GM12874 (cell line): ENCODE data around the gene TRIM72.

Experiments
- TF ChIP-seq, protein P1 (sequence below): IDR thresholded peaks from 2 replicates; pipeline ENCODE4 v1.5.1; 2011; ENCODE audit warnings: low read depth, mild to moderate bottlenecking, control low read depth, low read length, moderate library complexity; ENCODE audit not compliant: insufficient read depth

Gene TRIM72

GRCh38 chr16:31225193-31225592 lies 11.3 kb downstream of the TRIM72 start:
- TF ChIP-seq, protein P1, sequence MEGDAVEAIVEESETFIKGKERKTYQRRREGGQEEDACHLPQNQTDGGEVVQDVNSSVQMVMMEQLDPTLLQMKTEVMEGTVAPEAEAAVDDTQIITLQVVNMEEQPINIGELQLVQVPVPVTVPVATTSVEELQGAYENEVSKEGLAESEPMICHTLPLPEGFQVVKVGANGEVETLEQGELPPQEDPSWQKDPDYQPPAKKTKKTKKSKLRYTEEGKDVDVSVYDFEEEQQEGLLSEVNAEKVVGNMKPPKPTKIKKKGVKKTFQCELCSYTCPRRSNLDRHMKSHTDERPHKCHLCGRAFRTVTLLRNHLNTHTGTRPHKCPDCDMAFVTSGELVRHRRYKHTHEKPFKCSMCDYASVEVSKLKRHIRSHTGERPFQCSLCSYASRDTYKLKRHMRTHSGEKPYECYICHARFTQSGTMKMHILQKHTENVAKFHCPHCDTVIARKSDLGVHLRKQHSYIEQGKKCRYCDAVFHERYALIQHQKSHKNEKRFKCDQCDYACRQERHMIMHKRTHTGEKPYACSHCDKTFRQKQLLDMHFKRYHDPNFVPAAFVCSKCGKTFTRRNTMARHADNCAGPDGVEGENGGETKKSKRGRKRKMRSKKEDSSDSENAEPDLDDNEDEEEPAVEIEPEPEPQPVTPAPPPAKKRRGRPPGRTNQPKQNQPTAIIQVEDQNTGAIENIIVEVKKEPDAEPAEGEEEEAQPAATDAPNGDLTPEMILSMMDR = no peak

DNA sequence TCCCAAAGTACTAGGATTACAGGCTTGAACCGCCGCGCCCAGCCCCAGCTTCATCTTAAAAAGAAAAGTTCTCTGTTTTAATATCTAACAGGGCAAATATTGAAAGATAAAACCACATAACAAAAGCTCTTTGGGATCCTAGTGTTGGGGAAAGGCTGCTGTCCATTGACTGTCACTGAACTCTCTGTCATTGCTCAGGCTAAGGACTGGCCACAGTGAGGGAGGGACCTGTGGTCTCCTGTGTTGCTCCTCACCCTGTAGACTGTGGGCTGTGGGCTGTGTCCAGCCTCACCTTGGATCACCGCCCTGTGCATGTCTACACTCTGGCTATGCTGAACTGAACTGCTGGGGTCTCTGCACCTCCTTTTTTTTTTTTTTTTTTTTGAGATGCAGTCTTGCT lies 14.3 kb downstream of the TRIM72 start:
- TF ChIP-seq, protein P1 = no peak

DNA sequence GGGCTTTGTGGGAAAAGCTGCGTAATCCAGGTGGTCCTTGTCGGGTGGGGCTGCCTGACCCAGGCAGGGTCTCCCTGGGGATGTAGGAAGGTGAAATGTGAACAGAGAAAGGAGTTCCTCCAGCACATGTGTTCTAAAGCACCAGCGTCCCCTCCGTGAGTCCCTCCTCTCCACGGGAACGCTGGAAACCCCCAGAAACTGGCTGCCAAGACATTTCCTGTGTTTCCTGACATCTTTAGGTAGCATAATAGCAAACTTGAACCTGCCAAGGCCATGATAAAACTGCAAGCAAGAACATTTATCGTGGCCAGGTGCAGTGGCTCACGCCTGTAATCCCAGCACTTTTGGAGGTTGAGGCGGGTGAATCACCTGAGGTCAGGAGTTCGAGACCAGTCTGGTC lies 15.6 kb downstream of the TRIM72 start:
- TF ChIP-seq, protein P1 = no peak

DNA sequence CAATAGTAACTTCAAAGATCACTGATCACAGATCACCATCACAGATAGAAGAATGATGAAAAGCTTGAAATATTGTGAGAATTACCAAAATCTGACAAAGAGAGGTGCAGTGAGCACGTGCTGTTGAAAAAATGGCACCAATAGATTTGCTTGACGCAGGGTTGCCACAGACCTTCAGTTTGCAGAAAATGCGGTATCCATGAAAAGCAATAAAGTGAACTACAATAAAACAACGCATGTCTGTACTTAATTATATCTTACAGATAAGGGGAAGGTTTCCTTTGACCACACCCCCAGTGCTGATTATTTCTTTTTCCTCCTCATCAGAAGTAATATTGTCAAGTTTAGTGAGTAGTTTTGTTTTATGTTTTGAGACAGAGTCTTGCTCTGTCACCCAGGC lies 24.1 kb downstream of the TRIM72 start:
- TF ChIP-seq, protein P1 = no peak

- TF ChIP-seq, protein P1 = no peak
Measured at GRCh38 chr16:31242206-31242605, 28.3 kb downstream of the TRIM72 start.

- TF ChIP-seq, protein P1 = no peak
Measured at GRCh38 chr16:31243734-31244670, 30.1 kb downstream of the TRIM72 start.

GRCh38 chr16:31246296-31246695 lies 32.4 kb downstream of the TRIM72 start:
- TF ChIP-seq, protein P1 = no peak
